HG02981 (cell line): Measurements from ENCODE around the gene LRRTM3.

Experiments used
- ATAC-seq: cut with Tn5 transposase; IDR thresholded peaks from one replicate; pipeline ENCODE4 v1.9.1; 2021; ENCODE audit warnings: mild to moderate bottlenecking, moderate library complexity; ENCODE audit not compliant: unreplicated experiment

The LRRTM3 gene

DNA sequence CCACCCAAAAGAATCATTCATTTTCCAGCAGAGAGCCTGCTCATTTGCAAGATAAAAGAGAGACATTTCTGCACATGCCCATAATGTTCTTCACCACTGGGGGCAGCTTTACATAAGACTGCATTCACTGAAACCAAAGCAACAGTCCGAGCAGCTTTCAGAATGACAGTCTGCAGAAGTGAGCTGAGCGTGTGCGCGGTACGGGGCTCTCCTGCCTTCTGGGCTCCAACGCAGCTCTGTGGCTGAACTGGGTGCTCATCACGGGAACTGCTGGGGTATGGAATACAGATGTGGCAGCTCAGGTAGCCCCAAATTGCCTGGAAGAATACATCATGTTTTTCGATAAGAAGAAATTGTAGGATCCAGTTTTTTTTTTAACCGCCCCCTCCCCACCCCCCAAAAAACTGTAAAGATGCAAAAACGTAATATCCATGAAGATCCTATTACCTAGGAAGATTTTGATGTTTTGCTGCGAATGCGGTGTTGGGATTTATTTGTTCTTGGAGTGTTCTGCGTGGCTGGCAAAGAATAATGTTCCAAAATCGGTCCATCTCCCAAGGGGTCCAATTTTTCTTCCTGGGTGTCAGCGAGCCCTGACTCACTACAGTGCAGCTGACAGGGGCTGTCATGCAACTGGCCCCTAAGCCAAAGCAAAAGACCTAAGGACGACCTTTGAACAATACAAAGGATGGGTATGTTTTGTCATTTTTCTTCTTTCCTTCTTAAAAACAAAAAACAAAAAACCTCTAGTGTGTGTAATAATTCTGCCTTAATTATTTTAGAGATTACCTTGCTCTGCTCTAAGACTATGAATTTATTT, at the start of gene LRRTM3:
TSS of gene LRRTM3 (plus strand) at position 141 of the 820 bp plus-strand sequence.
- ATAC-seq = peak; percentile 100

DNA sequence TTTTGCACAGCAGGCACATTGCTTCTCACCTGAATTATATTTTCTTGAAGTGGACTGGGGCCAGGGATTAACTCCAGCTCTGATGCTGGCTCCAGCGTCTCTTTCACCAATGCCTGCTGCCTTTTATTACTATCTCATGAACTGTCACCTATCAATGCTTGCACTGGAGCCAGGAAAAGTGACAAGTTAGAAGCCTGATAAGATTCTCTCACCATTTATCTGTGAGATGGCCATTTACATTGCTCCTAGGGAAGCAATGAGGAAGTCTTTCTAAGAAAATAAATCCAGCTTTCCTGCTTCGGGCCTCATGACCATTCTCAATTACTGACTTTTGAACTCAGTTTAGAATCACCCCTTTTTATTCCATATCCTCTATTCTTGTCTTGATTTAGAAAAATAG, 48.5 kb upstream of the LRRTM3 start:
- no peak for ATAC-seq

DNA sequence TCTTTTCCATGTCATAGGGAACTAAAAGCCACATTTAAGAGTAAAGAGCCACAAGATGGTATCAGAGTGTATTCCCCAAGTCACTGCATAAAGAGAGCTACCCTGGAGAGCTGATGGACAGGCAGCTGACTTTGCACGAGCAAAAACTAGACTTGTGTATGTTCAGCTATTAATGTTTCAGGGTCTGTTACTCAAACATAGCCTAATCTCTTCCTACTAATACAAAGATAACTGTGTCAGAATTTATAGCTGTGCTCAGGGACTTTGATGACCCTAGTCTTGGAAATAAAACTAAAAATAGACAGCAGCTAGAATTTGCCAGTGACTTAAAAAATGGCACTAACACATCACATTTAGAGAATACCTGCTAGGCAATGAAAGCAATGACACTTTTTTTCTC, 45.5 kb upstream of the LRRTM3 start:
- no peak for ATAC-seq

DNA sequence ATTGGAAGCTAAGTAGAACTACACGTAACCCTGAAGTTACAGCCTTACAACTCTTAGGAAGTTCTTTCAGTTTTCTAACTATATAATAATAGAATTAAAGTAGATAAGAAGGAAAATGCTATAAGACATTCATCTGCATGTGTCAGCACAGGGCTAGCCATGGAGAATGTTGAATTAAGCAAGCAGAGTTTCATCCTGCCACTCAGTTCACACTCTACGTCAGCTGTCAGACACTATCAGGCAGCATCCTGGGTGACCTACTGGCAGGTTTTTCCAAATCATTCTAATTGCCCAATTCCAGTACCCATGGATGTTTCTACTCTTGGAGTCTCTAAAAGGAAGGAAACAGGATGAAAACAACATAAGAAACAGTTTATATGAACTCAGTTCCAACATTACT, 45.0 kb upstream of the LRRTM3 start:
- no peak for ATAC-seq

DNA sequence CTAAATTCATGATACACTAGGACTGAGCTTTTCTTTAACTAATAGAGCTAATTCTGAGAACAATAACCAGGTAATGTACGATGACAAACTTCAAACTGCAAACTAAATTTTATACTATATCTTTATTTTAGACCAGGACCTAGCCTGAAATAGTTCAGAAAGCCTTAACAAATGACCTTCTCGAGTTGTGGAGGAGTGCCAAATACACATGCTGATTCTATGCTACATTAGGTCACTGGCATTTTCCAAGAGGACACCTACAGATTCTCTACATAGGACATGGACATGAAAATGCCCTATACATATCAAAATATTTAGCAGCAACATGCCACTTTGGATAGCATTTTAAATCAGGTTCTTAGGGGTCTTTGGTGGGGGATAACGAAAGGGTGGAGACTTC, 44.0 kb upstream of the LRRTM3 start:
- no peak for ATAC-seq

DNA sequence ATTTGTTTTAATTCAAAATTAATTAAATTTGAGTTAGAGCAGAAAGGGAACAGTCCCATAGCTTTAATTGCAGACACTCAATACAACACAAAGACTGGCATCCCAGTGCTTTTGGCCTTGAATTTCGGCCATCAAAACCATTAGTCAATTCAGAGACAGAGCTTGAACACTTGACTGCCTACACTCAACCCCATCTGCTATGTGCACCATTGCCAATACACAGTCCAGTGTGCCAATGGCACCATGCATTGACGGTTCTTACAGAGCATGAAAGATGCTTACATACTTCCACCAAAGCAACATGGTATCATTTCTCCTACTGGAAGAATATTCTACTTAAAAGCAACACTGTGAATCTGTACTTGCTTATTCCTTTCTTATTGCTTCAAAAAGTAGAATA, 43.6 kb upstream of the LRRTM3 start:
- no peak for ATAC-seq

DNA sequence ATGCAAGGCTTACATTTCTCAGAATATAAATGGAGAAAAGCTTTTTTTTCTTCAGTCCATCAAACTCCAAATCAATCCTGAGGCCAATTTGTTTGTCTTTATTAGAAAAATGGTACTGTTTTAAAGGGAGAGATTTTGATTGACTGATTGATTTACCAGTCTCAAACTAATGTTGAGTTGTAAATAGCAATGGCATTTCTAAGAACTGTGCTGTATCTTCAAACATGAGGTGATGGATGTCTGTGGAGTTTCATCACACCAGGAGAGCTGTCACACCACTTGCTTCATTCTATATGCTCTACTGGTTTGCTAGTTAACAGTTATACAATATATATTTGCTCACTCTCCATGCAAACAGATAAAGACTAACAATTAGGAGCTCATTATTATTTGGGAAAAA, 39.0 kb upstream of the LRRTM3 start:
- ATAC-seq = no peak

DNA sequence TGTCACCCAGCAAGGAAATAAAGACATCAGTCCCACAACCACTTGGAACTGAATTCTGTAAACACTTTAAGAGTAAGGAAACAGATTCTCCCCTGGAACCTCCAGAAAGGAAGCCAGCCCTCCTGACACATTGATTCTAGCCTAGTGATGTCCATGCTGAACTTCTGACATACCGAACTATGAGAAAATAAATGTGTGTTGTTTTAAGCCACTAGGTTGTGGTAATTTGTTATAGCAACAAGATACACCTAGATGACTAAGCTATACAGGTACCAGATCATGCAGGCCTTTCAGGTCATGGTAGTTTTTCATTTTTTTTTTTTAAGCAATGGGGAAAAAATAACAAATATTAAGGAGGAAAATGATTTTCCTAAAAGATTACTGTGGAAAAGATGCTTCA, 37.6 kb upstream of the LRRTM3 start:
- ATAC-seq = no peak

DNA sequence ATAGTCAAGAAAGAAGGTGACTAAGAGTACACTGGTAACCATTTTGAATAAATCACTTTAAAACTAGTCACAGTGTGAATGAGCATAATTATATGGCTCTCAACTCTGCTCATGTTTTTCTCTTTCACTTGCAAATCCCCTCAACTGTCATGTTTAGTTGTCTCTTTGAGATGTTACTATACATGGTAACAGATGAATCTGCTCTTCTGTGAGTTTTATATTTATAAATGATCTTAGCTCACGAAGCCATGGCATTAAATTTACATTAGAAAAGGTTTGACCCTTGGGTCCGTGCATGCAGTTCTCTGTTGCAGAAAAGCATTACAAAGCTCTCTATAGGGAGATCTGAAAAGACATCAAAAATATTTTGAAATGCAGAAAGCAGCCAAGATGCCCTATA, 33.0 kb upstream of the LRRTM3 start:
- no peak for ATAC-seq

DNA sequence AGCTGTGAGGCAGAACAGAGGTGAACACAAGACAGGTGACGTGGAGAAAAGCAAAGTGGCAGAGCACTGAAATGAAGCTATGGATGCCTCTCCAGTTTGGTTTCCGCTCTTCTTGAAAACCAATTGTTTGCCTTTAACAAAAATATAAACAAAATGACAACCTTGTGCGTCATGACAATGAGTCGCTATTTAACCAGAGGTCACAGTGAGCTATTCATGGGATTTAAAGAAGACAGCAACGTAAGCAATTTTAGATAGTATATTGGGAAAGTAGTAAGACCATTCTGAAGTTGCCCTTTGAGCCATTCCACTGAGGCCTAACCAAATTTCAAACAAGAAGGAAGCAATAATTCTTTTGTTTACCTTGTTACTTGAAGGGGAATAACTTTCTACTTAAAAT, 15.2 kb upstream of the LRRTM3 start:
- no peak for ATAC-seq

DNA sequence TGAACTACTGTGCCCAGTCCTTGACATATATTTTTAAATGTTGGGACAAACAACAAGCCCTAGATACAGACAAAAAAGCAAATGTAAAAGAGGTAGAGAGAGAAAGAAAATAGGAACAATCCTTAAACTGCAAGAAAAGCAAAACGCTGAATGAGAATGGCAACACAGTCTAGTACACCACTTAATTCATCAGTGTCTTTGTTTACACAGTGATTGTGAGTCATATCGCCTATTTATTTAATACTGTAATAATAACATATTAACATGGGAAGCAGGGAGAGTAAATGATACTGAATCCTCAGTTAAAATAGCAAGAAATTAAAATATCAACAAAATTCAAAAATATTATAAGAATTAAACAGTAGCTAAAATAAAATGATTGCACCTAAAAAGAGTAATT, 9.8 kb upstream of the LRRTM3 start:
- no peak for ATAC-seq

DNA sequence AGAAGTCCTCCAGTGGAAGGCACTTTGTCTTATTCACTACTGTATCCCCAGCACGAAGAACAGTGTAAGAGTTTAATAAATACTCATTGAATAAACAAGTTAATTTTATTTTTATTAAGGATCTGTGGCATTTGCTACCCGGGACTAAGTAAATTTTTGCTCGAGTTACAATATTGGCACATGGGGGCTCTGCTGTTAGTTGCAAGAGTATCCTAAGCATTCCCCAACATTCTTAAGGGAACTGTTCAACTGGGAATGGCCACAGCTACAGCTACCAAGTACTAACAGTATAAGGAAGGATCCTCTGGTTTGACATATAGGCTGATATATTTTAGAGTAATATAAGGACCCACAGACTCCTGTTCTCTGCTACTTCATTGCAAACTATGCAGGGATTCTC, 8.7 kb upstream of the LRRTM3 start:
- no peak for ATAC-seq

DNA sequence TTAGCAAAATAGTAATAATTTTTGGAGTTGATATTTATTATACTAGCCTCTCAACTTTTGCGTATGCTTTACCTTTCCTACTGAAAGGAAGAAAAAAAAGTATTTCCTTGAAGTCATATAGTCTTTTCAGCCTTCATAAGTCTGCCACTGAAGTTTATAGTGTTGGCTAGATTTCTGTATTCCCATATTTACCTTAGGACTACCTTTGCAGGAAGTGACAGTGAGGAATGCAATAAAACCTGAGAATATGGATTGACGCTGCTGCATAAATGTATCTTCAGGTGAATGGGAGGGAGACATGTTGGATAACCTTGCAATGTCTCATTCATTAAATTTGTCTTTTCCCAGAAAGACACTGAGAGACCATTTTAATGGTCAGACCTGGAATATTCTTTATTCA, 6.6 kb upstream of the LRRTM3 start:
- no peak for ATAC-seq

DNA sequence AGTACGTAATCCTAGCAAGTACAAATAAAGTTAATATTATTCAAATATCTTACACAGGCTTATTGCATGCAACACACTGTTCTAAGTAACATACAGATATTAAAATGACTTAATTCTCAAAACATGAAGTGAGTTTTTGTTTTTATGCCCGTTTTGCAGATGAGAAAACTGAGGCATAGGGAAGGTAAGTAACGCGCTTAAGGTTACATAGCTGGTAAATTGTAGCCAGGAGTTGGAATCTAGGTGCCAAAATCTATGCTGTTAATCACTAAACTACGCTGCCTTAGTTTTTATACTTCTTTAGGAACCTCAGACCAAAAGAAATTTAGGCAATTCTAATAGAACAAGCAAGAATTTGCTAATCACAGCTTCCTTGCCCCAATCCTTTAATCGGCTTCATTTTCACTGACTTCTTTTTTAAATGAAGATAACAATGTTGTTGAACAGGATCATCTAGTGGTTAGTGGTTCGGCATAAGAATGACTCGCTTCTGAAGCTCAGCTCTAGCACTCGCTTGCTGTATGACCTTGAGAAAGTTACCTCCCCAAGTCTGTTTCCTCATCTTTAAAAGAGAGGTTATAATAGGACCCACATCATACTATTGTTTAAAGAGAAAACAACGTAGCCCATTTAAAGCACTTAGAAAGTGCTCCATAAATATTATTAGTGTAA, 1.0 kb upstream of the LRRTM3 start:
- ATAC-seq = no peak

DNA sequence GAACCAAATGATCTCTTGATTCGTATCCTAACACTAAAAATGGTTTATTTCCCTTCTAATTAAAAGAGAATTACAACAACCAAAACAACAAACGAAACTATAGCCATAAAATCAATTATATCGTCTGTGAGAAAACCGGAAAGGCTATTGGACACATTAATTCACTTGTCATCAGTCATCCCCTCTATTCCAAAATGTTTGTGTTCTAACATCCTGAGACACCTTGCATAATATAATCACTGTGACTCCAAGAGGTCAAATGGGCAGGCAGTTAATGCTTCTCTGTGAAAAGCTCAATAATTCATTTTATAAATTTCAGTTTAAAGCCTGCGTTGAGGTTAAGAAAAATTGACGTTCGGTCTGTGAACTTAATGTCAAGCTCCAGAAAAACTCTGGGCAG, 463 bp upstream of the LRRTM3 start:
- no peak for ATAC-seq

DNA sequence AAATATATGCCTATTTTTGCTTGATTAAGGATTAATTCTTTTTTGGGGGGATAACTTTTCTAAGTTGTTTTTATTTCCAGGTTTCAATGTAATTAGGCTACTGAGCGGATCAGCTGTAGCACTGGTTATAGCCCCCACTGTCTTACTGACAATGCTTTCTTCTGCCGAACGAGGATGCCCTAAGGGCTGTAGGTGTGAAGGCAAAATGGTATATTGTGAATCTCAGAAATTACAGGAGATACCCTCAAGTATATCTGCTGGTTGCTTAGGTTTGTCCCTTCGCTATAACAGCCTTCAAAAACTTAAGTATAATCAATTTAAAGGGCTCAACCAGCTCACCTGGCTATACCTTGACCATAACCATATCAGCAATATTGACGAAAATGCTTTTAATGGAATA, 1.0 kb downstream of the LRRTM3 start:
- ATAC-seq = no peak

DNA sequence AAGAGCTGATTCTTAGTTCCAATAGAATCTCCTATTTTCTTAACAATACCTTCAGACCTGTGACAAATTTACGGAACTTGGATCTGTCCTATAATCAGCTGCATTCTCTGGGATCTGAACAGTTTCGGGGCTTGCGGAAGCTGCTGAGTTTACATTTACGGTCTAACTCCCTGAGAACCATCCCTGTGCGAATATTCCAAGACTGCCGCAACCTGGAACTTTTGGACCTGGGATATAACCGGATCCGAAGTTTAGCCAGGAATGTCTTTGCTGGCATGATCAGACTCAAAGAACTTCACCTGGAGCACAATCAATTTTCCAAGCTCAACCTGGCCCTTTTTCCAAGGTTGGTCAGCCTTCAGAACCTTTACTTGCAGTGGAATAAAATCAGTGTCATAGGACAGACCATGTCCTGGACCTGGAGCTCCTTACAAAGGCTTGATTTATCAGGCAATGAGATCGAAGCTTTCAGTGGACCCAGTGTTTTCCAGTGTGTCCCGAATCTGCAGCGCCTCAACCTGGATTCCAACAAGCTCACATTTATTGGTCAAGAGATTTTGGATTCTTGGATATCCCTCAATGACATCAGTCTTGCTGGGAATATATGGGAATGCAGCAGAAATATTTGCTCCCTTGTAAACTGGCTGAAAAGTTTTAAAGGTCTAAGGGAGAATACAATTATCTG, 1.6 kb downstream of the LRRTM3 start:
- no peak for ATAC-seq

DNA sequence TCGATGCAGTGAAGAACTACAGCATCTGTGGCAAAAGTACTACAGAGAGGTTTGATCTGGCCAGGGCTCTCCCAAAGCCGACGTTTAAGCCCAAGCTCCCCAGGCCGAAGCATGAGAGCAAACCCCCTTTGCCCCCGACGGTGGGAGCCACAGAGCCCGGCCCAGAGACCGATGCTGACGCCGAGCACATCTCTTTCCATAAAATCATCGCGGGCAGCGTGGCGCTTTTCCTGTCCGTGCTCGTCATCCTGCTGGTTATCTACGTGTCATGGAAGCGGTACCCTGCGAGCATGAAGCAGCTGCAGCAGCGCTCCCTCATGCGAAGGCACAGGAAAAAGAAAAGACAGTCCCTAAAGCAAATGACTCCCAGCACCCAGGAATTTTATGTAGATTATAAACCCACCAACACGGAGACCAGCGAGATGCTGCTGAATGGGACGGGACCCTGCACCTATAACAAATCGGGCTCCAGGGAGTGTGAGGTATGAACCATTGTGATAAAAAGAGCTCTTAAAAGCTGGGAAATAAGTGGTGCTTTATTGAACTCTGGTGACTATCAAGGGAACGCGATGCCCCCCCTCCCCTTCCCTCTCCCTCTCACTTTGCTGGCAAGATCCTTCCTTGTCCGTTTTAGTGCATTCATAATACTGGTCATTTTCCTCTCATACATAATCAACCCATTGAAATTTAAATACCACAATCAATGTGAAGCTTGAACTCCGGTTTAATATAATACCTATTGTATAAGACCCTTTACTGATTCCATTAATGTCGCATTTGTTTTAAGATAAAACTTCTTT, 2.3 kb downstream of the LRRTM3 start:
- no peak for ATAC-seq

DNA sequence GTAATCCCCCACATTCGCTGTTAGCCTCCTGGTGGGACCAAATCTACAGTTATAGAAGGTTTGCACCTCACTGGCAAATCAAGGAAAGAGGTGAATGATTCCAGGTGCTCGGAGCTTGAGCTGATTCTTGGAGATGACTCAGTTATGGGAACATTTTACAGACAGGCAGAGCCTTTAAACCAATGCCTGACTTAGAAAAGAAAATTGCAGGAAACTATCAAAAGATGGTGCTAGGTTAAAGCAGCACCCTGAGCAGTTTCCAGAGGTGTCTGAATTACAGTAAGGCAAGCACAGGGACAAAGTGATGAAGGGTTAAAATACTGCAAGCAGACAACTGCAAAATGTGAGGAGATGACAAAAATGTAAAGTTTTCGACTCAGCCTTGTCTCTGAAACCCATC, 2.9 kb downstream of the LRRTM3 start:
- ATAC-seq = no peak

DNA sequence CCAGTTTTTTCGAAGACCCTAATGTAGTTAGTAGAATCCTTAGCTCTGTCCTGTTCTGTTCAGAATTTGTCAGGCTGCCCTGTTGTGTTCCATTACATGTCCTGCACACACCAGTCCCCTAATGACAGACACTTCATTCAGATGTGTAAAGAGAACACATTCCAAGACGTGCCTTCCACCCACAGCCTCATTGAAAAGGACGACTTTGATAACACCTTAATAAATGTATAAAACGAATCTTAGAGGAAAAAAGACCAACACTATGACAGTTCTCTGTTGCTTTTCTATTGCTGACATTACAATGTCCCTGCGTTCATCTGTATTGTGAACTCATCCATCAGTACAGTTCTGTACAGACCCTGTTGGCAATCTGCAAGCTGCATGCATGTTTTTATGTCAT, 3.5 kb downstream of the LRRTM3 start:
- ATAC-seq = no peak

DNA sequence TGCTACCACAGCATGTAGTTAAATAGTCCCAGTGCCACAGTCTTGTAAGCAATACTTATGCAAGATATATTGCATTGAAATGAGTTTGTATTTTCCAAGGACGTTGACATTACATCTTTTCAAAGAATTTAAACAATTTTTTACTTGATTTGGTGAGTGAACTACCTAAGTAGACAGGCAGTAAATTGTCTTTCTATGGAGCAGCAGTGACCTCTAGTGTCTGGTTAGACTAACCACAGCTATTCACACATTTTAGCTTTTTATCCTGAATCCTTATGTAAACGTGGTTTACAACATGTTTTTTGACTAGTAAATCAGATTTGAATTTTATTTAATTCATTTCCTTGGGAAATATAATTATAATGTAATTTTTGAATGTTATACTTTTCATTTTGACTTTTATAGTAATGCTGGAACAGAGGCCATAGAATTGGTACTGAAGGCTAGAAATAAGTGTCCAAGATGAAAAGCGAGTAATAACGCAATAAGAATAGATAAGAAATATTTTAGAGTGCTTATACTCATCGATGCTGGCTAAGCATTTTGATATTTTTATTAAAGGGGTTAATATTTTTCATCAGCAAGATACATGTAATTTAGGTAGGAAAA, 5.6 kb downstream of the LRRTM3 start:
- peak; percentile 67 for ATAC-seq
